BJ (cell line): ENCODE results near the gene SHANK2. TPM values are rescaled to one million over a fixed set of nuclear protein-coding genes. Genes with fewer than 3 reads are reported as not detected.

Experiments
- CTCF ChIA-PET: fragments of 350-600 bp; formaldehyde crosslinking; extraction: SDS; loops from one replicate; lab custom pipeline; 2021; ENCODE audit warnings: antibody characterized with exemption, inconsistent platforms; lab: Yijun Ruan, JAX
- POLR2A ChIA-PET: fragments of 300-600 bp; sonication (Branson Sonifier 250); formaldehyde crosslinking; extraction: SDS; loops from one replicate; lab custom pipeline; 2021; ENCODE audit warnings: antibody characterized with exemption; lab: Charles Lee
- DNase-seq: peaks from one replicate; pipeline ENCODE4 v3.0.0-alpha.2; 2011; ENCODE audit warnings: low read depth
- H3K27me3 ChIP-seq: 2 replicates; pipeline ENCODE4 v1.6.0; 2011; ENCODE audit warnings: low read length; ENCODE audit not compliant: control insufficient read depth, insufficient read depth
- H3K36me3 ChIP-seq: 2 replicates; pipeline ENCODE4 v1.5.1; 2011; ENCODE audit warnings: low read length; ENCODE audit not compliant: control insufficient read depth, insufficient read depth
- H3K4me3 ChIP-seq: 2 replicates; pipeline ENCODE4 v1.5.1; 2011; ENCODE audit warnings: low read depth, mild to moderate bottlenecking, control low read depth, low read length
- CTCF ChIP-seq: IDR thresholded peaks from 2 replicates; pipeline ENCODE4 v1.5.1; 2011; ENCODE audit warnings: low read depth, mild to moderate bottlenecking, control low read depth, inconsistent platforms, low read length, moderate library complexity; ENCODE audit not compliant: insufficient read depth
- polyA plus RNA-seq: library from polyadenylated mRNA; depleted of rRNA; stranded (reverse); fragments of >200 nt; gene quantifications from 2 replicates; pipeline ENCODE4 v1.2.3, GENCODE V29; 2011

SHANK2 gene
- polyA plus RNA-seq, 1 experiment = 0.37 TPM

GRCh38 chr11:71268706-71269321 is 16.4 kb upstream of the SHANK2 start:
- H3K4me3 ChIP-seq = no peak overlapping the region
- no peaks in the 10 kb centered on the region for H3K36me3 ChIP-seq
- no peak for DNase-seq
- ChIA-PET CTCF (interaction anchor here (1.0 kb wide), 1 partner anchor 17 kb away, joined by 3 read pairs; the partner anchor contains the start of gene SHANK2), POLR2A (no interaction called here)
- H3K27me3 ChIP-seq = peaks cover 3% of the 10 kb centered on the region; the same call in 1 of the 2 replicates
- no peak for TF ChIP-seq CTCF

GRCh38 chr11:71267807-71268421 is 15.5 kb upstream of the SHANK2 start:
- Histone ChIP-seq H3K4me3 (no peak overlapping the region), H3K27me3 (peaks cover 3% of the 10 kb centered on the region; the same call in 1 of the 2 replicates), H3K36me3 (no peaks in the 10 kb centered on the region)
- ChIA-PET CTCF (interaction anchor here (0.6 to 1.0 kb wide), 2 partner anchors 16 to 453 kb away, joined by 3 read pairs; partner anchors contain the start of gene SHANK2), POLR2A (no interaction called here)
- no peak for TF ChIP-seq CTCF
- no peak for DNase-seq

- TF ChIP-seq CTCF = no peak
- H3K36me3 ChIP-seq = no peaks in the 10 kb centered on the region
- no peak overlapping the region for H3K4me3 ChIP-seq
- DNase-seq = no peak
- ChIA-PET CTCF (interaction anchor here (0.7 to 1.6 kb wide), 4 partner anchors 9 to 451 kb away, joined by 3 to 6 read pairs (median 4); partner anchors contain the start of gene SHANK2), POLR2A (no interaction called here)
- H3K27me3 ChIP-seq = peaks cover 3% of the 10 kb centered on the region; the same call in 1 of the 2 replicates
Observed at GRCh38 chr11:71266114-71266833, 13.9 kb upstream of the SHANK2 start.

- ChIA-PET CTCF (interaction anchor here (1.1 to 1.6 kb wide), 2 partner anchors 9 to 14 kb away, joined by 3 to 6 read pairs; partner anchors contain the start of gene SHANK2), POLR2A (no interaction called here)
- Histone ChIP-seq H3K36me3 (no peaks in the 10 kb centered on the region), H3K4me3 (no peak overlapping the region), H3K27me3 (peaks cover 3% of the 10 kb centered on the region; the same call in 1 of the 2 replicates)
- no peak for DNase-seq
- no peak for TF ChIP-seq CTCF
Observed at GRCh38 chr11:71265559-71266092, 13.2 kb upstream of the SHANK2 start.
